ENCODE measurements around the gene RBM3.

GRCh38 chrX:48597353-48598264 lies 23.3 kb downstream of the RBM3 start, which contains the start of gene WDR13:
- TF ChIP-seq, protein P1, sequence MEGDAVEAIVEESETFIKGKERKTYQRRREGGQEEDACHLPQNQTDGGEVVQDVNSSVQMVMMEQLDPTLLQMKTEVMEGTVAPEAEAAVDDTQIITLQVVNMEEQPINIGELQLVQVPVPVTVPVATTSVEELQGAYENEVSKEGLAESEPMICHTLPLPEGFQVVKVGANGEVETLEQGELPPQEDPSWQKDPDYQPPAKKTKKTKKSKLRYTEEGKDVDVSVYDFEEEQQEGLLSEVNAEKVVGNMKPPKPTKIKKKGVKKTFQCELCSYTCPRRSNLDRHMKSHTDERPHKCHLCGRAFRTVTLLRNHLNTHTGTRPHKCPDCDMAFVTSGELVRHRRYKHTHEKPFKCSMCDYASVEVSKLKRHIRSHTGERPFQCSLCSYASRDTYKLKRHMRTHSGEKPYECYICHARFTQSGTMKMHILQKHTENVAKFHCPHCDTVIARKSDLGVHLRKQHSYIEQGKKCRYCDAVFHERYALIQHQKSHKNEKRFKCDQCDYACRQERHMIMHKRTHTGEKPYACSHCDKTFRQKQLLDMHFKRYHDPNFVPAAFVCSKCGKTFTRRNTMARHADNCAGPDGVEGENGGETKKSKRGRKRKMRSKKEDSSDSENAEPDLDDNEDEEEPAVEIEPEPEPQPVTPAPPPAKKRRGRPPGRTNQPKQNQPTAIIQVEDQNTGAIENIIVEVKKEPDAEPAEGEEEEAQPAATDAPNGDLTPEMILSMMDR (IDR thresholded peaks at IDR 0.05; ENCODE audit: low read depth, low read length), result no peak
- TF ChIP-seq POLR2A (IDR thresholded peaks at IDR 0.05; ENCODE audit: extremely low read depth, insufficient read length), result peak; percentile 65
- TF ChIP-seq, protein P2, sequence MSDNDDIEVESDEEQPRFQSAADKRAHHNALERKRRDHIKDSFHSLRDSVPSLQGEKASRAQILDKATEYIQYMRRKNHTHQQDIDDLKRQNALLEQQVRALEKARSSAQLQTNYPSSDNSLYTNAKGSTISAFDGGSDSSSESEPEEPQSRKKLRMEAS (IDR thresholded peaks at IDR 0.05; ENCODE audit: low read depth, low read length), result peak; percentile 63

Measured in NB4 (cell line).